GM20000 (cell line): ENCODE data around the gene HES2.
"Not testable (repeated sequence)": the region's sequence is repeated elsewhere in the genome, so short reads cannot be mapped to it uniquely, and the experiment has no call there.

Experiments used
- DNase-seq: peaks from one replicate; pipeline ENCODE4 v3.0.0; 2012; ENCODE audit warnings: low spot score
- CTCF ChIP-seq: IDR thresholded peaks from 2 replicates; pipeline ENCODE4 v1.5.1; 2012; ENCODE audit warnings: mild to moderate bottlenecking, control low read depth; ENCODE audit errors: extremely low read depth, missing control alignments

The HES2 gene

GRCh38 chr1:6373961-6374720 lies 45.6 kb downstream of the HES2 start:
- DNase-seq: no peak
- TF ChIP-seq CTCF: no peak

DNA sequence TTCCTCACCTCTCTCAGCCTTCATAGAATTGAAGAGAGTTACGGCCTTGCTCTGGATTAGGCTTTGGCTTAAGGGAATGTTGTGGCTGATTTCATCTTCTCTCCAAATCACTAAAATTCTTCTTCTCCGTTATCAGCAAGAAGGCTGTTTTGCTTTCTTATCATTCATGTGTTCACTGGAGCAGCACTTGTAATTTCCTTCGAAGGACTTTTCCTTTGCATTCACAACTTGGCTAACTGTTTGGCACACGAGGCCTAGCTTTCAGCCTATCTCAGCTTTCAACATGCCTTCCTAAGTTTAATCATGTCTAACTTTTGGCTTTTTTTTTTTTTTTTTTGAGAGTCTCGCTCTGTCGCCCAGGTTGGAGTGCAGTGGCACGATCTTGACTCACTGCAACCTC lies 47.5 kb downstream of the HES2 start:
- not testable (repeated sequence) for DNase-seq

DNA sequence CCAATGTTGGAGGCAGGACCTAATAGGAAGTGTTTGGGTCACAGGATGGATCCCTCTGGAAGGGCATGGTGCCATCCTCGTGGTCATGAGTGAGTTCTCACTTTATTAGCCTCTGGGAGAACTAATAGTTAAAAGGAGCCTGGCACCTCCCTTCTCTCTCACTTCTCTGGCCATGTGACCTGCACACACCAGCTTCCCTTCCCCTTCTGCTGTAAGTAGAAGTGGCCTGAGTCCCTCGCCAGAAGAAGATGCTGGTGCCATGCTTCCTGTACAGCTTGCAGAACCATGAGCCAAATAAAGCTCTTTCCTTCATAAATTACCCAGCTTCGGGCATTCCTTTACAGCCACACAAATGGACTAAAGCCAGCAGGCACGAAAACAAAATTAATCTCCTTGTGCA lies 49.7 kb downstream of the HES2 start:
- TF ChIP-seq CTCF: no peak
- DNase-seq: no peak

DNA sequence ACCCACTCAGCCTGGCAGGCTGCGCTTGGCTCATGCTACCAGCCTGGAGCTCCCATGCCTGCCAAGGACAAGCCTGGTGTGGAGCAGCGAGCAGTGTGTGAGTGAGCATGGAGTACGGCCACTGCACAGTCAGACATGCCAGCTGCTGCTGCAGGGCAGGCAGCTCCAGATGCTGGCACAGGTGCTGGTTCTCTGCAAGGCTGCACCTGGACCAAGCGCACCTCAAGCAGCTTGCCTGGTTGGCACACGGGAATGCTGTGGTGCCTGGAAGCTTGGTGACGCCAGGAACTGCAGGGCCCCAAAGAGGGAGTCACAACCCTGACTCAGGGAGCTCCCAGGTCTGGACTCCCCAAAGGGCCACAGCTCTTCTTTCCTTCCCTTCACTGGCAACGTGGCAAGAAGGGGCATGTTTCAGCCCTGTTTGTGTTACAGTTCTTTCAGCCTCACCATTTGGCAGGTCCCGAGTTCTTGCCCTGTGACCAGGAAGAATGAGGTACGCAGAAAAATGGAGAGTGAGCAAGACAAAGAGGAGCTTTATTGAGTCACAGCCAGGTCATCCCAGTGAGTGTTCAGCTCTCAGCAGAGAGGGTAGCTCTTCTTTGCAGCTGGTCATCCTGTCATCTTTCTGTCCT lies 52.2 kb downstream of the HES2 start:
- DNase-seq: no peak
- TF ChIP-seq CTCF: no peak

DNA sequence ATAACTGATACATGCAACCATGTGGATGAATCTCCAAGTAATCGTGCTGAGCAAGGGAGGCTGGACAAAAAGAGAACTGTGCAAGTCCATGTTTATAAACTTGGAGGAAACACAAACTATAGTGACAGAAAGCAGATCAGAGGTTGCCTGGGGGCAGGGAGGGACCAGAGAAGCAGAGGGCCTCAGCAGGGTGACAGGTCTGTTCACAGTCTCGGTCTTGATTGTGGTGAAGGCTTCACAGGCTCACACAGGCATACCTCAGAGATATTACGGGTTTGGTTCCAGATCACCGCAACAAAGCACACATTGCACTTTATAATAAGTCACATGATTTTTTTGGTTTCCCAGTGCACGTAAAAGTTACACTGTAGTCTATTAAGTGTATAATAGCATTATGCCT lies 54.7 kb downstream of the HES2 start:
- TF ChIP-seq CTCF: no peak
- no peak for DNase-seq

DNA sequence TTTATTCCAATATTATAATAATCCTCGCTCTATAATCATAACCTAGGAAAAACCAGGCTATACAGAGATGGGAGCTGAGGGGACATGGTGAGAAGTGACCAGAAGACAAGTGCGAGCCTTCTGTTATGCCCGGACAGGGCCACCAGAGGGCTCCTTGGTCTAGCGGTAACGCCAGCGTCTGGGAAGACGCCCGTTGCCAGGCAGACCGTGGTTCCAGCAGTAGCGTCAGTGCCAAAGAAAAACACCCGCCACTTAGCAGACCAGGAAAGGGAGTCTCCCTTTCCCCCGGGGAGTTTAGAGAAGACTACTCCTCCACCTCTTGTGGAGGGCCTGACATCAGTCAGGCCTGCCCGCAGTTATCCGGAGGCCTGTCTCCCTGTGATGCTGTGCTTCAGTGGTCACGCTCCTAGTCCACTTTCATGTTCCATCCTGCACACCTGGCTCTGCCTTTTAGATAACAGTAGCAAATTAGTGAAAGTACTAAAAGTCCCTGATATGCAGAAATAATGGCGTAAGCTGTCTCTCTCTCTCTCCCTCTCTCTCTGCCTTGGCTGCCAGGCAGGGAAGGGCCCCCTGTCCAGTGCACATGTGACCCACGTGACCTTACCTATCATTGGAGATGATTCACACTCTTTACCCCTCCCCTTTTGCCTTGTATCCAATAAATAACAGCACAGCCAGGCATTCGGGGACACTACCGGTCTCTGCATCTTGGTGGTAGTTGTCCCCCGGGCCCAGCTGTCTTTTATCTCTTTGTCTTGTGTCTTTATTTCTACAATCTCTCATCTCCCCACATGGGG lies 56.4 kb downstream of the HES2 start:
- not testable (repeated sequence) for DNase-seq
